ENCODE results near the gene SELENON.
A peak's percentile ranks its signal among the peaks of the same experiment; 100 is the strongest.

The SELENON gene

DNA sequence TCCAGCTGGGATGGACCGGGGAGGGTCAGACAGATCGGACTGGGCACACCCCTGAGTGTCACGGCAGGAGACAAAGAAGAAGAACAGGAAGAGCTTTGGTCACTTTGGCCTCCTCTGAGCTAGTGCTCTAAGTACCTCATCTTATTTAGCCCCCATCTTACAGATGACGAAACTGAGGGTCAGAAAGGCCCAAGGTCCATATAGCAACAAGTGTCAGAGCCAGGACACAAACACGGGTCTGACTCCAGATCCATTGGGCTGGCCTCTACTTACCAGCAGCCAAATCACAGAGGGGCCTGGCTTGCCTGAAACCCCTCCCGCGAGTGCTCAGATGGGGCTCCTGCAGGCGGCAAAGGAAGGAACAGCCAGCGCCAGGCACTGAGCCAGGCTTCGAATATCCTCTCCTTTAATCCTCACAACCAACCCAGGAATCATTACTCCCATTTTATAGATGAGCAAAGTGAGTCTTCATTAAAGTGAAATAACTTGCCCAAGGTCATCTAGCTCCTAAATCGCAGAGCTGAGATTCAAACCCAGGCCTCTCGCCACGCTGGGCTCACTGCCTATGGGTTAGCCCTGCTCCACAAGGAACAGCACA, 25.7 kb upstream of the SELENON start:
- TF ChIP-seq, protein P1, sequence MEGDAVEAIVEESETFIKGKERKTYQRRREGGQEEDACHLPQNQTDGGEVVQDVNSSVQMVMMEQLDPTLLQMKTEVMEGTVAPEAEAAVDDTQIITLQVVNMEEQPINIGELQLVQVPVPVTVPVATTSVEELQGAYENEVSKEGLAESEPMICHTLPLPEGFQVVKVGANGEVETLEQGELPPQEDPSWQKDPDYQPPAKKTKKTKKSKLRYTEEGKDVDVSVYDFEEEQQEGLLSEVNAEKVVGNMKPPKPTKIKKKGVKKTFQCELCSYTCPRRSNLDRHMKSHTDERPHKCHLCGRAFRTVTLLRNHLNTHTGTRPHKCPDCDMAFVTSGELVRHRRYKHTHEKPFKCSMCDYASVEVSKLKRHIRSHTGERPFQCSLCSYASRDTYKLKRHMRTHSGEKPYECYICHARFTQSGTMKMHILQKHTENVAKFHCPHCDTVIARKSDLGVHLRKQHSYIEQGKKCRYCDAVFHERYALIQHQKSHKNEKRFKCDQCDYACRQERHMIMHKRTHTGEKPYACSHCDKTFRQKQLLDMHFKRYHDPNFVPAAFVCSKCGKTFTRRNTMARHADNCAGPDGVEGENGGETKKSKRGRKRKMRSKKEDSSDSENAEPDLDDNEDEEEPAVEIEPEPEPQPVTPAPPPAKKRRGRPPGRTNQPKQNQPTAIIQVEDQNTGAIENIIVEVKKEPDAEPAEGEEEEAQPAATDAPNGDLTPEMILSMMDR (conservative IDR thresholded peaks at IDR 0.05; ENCODE audit: low read depth, low read length): no peak
- Histone ChIP-seq H3K36me3 (ENCODE audit: insufficient read depth) (no peaks in the 10 kb centered on the region), H3K9ac (peak overlapping the region; percentile 73), H2AFZ (ENCODE audit: low read depth) (peak overlapping the region; percentile 13; the same call in 1 of the 2 replicates), H3K79me2 (ENCODE audit: insufficient read depth, low read depth) (no peaks in the 10 kb centered on the region), H3K27me3 (ENCODE audit: insufficient read depth, low read depth) (no peaks in the 10 kb centered on the region), H3K4me2 (peak overlapping the region; percentile 97), H3K4me3 (IDR thresholded peaks at IDR 0.05; ENCODE audit: insufficient read depth, low read depth, low read length) (peak overlapping the region; percentile 31), H3K27ac (peak overlapping the region; percentile 97), H3K4me1 (ENCODE audit: low read depth, poor library complexity, severe bottlenecking) (peaks cover 94% of the 10 kb centered on the region), H4K20me1 (ENCODE audit: insufficient read depth) (no peaks in the 10 kb centered on the region)

DNA sequence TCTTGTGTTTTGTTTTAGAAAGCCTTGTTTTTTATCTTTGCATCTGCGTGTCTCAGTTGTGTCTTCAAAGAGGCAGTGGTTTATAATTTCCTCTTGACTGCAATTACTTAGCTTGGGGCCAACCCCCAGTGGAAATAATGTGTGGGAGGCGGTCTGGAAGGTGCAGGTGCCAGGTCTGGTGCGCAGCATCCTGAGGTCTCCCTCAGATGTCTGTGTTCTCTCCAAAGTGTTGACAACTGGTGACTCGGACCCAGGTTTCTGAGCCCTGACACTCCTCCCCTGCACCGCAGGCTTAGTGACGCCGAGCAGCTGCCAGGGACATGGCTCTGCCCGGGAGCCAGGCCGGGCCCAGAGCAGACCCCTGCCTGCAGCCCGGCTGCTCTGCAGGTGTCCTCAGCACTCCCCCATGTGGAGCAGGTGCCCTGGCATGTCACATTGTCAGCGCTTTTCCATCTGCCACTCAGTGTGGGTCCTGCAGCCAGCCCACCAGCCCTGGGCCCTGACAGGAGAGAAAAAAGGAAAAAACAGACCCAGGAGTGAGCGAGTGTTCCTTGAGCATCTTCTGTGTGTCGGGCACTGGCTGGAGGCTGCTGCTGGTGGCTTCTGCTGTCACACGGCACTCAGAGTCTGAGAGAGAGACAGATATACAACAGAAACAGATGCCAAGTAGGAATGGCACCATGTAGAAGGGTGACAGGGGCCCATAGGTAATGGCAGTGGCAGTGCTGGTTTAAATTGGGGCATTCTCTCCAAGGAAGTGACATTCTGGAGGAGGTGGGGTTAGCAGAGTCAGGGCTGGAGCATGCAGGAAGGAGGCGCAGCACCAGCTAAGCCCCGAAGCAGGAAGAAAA, 24.8 kb upstream of the SELENON start:
- Histone ChIP-seq H3K79me2 (ENCODE audit: insufficient read depth, low read depth) (no peaks in the 10 kb centered on the region), H3K4me2 (peak overlapping the region; percentile 97), H3K4me1 (ENCODE audit: low read depth, poor library complexity, severe bottlenecking) (peaks cover 98% of the 10 kb centered on the region), H3K27me3 (ENCODE audit: insufficient read depth, low read depth) (no peaks in the 10 kb centered on the region), H4K20me1 (ENCODE audit: insufficient read depth) (no peaks in the 10 kb centered on the region), H3K9ac (peak overlapping the region; percentile 73), H3K27ac (peak overlapping the region; percentile 97), H2AFZ (ENCODE audit: low read depth) (no peak overlapping the region), H3K4me3 (IDR thresholded peaks at IDR 0.05; ENCODE audit: insufficient read depth, low read depth, low read length) (peak overlapping the region; percentile 2), H3K36me3 (ENCODE audit: insufficient read depth) (no peaks in the 10 kb centered on the region)
- TF ChIP-seq, protein P1 (conservative IDR thresholded peaks at IDR 0.05; ENCODE audit: low read depth, low read length): no peak

DNA sequence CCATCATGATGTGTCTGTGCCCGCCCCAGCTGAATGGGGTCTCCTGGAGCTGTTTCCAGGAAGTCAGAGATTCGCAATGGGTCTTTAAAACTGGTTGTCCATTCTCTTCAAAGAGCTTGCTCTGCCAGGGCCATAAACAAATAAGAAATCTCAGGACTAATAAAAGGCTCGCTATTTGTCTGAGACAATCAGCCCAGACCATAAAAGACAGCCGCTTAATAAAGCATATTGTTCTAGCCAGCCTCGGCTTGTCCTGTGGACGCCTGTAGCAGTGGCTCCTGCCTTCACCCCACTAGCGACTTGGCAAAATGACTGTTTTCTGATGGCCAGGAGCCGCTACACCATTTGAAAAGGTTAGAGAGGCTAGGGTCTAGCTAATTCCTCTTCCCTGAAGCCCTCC, 20.6 kb upstream of the SELENON start:
- Histone ChIP-seq H2AFZ (ENCODE audit: low read depth) (no peak overlapping the region), H3K9ac (peak overlapping the region; percentile 13; the same call in 1 of the 2 replicates), H3K4me1 (ENCODE audit: low read depth, poor library complexity, severe bottlenecking) (peaks cover 79% of the 10 kb centered on the region), H3K36me3 (ENCODE audit: insufficient read depth) (no peaks in the 10 kb centered on the region), H4K20me1 (ENCODE audit: insufficient read depth) (no peaks in the 10 kb centered on the region), H3K27ac (peak overlapping the region; percentile 62; the same call in 1 of the 2 replicates), H3K4me3 (IDR thresholded peaks at IDR 0.05; ENCODE audit: insufficient read depth, low read depth, low read length) (no peak overlapping the region), H3K79me2 (ENCODE audit: insufficient read depth, low read depth) (no peaks in the 10 kb centered on the region), H3K27me3 (ENCODE audit: insufficient read depth, low read depth) (no peaks in the 10 kb centered on the region), H3K4me2 (peak overlapping the region; percentile 85; the same call in 1 of the 2 replicates)
- TF ChIP-seq, protein P1 (conservative IDR thresholded peaks at IDR 0.05; ENCODE audit: low read depth, low read length): no peak

DNA sequence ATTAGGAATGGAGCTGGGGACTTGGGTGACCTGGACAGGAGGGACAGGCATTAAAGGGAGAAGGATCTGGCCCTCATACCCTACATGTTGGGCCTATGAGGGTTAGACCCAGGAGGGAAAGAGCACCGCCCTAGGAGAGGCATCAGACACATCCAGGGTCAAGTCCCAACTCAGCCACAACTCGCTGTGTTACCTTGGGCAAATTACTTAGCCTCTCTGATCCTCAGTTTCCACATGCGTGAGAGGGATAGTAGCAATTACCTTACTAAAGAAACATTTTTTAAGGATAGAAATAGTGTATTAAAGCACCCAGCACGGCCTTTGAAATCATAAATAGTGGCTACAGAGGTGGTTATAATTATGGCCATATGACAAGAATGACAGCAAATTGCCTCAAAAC, 20.1 kb upstream of the SELENON start:
- peak overlapping the region; percentile 13; the same call in 1 of the 2 replicates for H3K9ac ChIP-seq
- no peaks in the 10 kb centered on the region for H4K20me1 ChIP-seq (ENCODE audit: insufficient read depth)
- H3K4me1 ChIP-seq (ENCODE audit: low read depth, poor library complexity, severe bottlenecking): peaks cover 74% of the 10 kb centered on the region
- no peak overlapping the region for H2AFZ ChIP-seq (ENCODE audit: low read depth)
- TF ChIP-seq, protein P1 (conservative IDR thresholded peaks at IDR 0.05; ENCODE audit: low read depth, low read length): no peak
- no peaks in the 10 kb centered on the region for H3K79me2 ChIP-seq (ENCODE audit: insufficient read depth, low read depth)
- peak overlapping the region; percentile 85 for H3K4me2 ChIP-seq
- H3K27me3 ChIP-seq (ENCODE audit: insufficient read depth, low read depth): no peaks in the 10 kb centered on the region
- H3K36me3 ChIP-seq (ENCODE audit: insufficient read depth): no peaks in the 10 kb centered on the region
- peak overlapping the region; percentile 62 for H3K27ac ChIP-seq
- H3K4me3 ChIP-seq (IDR thresholded peaks at IDR 0.05; ENCODE audit: insufficient read depth, low read depth, low read length): peak overlapping the region; percentile 22

Data from KMS-11 (cell line).